ENCODE results near the gene NRBP1. TPM values are rescaled to one million over a fixed set of nuclear protein-coding genes. Genes with fewer than 3 reads are reported as not detected.

NRBP1 gene
- total and polyA plus RNA-seq, 2 of the 4 experiments (the other 2 are of a cell fraction): 120 to 155 TPM

GRCh38 chr2:27441226-27441926 lies 12.9 kb downstream of the NRBP1 start:
- ATAC-seq (ENCODE audit: low read depth) (no peak), DNase-seq (no peak)
- H4K5ac ChIP-seq (ENCODE audit: low read depth, low read length): no peak overlapping the region
- 93% methylated on average over 3 of the region's 10 CpGs; no CpG with 5 or more reads in 1 of the 2 experiments for WGBS, 2 experiments (ENCODE audit: extremely low coverage in 2 of 2, insufficient read length in 1 of 2)
- H3K27me3 ChIP-seq (ENCODE audit: control insufficient read depth, insufficient read depth, low read length): no peaks in the 10 kb centered on the region
- no peak overlapping the region for H2BK120ac ChIP-seq (ENCODE audit: low read depth, low read length)
- ChIA-PET CTCF (no interaction called here), POLR2A (ENCODE audit: unreplicated experiment) (no interaction called here)
- H3K27ac ChIP-seq (ENCODE audit: insufficient read depth, low read length): no peak overlapping the region
- H3K9ac ChIP-seq (ENCODE audit: low read depth, low read length): no peak overlapping the region
- peaks cover 47% of the 10 kb centered on the region for H3K36me3 ChIP-seq (ENCODE audit: control insufficient read depth, insufficient read depth, low read length)
- H4K91ac ChIP-seq (ENCODE audit: insufficient read depth, low read depth, low read length): no peak overlapping the region
- H3K14ac ChIP-seq (replicated peaks; ENCODE audit: low read depth, low read length): no peak overlapping the region
- in situ Hi-C loops (cut with MboI; ENCODE audit: low sequenced_read_pairs): no loop called here
- H3K9me1 ChIP-seq (ENCODE audit: insufficient read depth, low read length): no peaks in the 10 kb centered on the region
- TF ChIP-seq FOS (IDR thresholded peaks at IDR 0.05; ENCODE audit: low read depth, low read length): no peak
- no peak overlapping the region for H3K56ac ChIP-seq (ENCODE audit: extremely low read depth, insufficient read depth, low read length)
- intact Hi-C loops (cut with micrococcal nuclease): no loop called here
- H4K20me1 ChIP-seq (ENCODE audit: insufficient read depth, low read length): peaks cover 4% of the 10 kb centered on the region
- H3K4ac ChIP-seq (ENCODE audit: low read depth, low read length): no peak overlapping the region
- H2AK5ac ChIP-seq (ENCODE audit: low read depth, low read length): no peak overlapping the region
- no peak overlapping the region for H3K4me2 ChIP-seq (ENCODE audit: low read depth, low read length)
- H3K9me3 ChIP-seq (ENCODE audit: control insufficient read depth, insufficient read depth, low read length): no peaks in the 10 kb centered on the region
- no peak overlapping the region for H2AK9ac ChIP-seq (replicated peaks; ENCODE audit: low read depth, low read length, poor library complexity)
- H3K4me1 ChIP-seq (ENCODE audit: control insufficient read depth, insufficient read depth, low read length): no peaks in the 10 kb centered on the region
- H3K23ac ChIP-seq (ENCODE audit: low read depth, low read length): no peak overlapping the region
- H2BK20ac ChIP-seq (ENCODE audit: low read depth, low read length): no peak overlapping the region
- dilution Hi-C loops (cut with HindIII; ENCODE audit: low sequenced_read_pairs, unreplicated experiment): no loop called here
- H2BK15ac ChIP-seq (ENCODE audit: low read depth, low read length): no peak overlapping the region
- H3K4me3 ChIP-seq (ENCODE audit: insufficient read depth, low read depth, low read length): no peak overlapping the region
- H3K79me1 ChIP-seq (ENCODE audit: low read depth in 1 of 2, low read length in 2 of 2): peaks cover 3 to 4% of the 10 kb centered on the region in 2 experiments; a peak in 3 of 4 replicates
- TSS peak; percentile 66 for BruUV-seq (replicated peaks)
- H4K8ac ChIP-seq (ENCODE audit: low read depth in 2 of 2, low read length in 2 of 2): no peak overlapping the region
- no peak overlapping the region for H3K18ac ChIP-seq (ENCODE audit: low read depth, low read length)
- no peak overlapping the region for H2AFZ ChIP-seq (replicated peaks; ENCODE audit: low read length, poor library complexity)
- no peak overlapping the region for H2BK5ac ChIP-seq (ENCODE audit: low read depth, low read length, poor library complexity, severe bottlenecking)

Measured in IMR-90 (cell line).